ENCODE results near the gene TCN1.
A peak's percentile ranks its signal among the peaks of the same experiment; 100 is the strongest.
"Not testable (repeated sequence)": the region's sequence is repeated elsewhere in the genome, so short reads cannot be mapped to it uniquely, and the experiment has no call there.

The TCN1 gene

GRCh38 chr11:59845399-59845798, 20.9 kb downstream of the TCN1 start, which contains the start of gene CBLIF:
CBLIF (minus strand) TSS chr11:59845499; CDS start chr11:59845453, 46 bp downstream.
- Mint-ChIP-seq H3K4me3 (no peak within 1 kb of the TSS), H3K9me3 (ENCODE audit: low read depth) (no peaks in the 10 kb centered on the region), H3K36me3 (no peaks in the 10 kb centered on the region), H3K27me3 (no peaks in the 10 kb centered on the region), H3K27ac (no peak within 1 kb of the TSS), H3K4me1 (ENCODE audit: low read depth) (no peaks in the 10 kb centered on the region)

DNA sequence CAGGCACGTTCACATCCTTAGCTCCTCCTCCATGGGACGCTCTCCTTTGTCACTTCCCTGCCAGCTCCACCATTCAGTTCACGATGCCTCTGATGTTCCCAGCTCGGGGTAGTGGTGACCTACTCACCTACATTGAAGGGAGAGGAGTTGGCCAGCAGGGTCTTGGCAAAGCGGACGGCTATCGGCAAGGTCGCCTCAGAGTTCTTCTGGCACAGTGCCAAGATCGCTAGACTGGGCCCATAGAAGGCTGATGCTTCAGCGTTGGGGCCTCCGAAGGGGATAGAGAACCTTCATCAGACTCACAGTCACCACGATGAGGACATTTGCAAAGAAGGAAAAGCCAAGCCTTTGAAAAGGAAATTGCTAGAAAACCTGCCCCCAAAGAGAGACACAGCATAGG, 24.0 kb downstream of the TCN1 start:
- Mint-ChIP-seq H3K4me1 (ENCODE audit: low read depth) (no peaks in the 10 kb centered on the region), H3K36me3 (no peaks in the 10 kb centered on the region), H3K27ac (no peak overlapping the region), H3K9me3 (ENCODE audit: low read depth) (no peaks in the 10 kb centered on the region), H3K27me3 (no peaks in the 10 kb centered on the region), H3K4me3 (no peak overlapping the region)

DNA sequence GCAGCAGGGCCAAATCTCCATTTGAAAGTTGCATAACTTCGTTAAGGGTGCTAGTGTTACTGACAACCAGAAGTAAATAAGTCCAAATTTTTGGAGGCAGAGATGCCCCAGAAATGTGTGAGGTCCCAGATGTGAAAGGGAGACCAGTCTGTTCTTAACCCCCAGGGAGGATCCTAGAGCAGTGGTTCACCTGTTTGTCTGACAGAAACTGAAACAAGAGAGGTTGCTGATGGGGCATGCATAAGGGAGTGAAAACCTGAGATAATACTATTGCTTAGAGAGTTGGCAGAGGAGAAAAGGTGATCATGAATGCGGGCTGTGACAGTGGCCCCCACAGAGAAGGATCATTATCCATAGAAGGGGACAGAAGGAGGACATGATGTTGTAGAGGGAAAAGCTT, 24.8 kb downstream of the TCN1 start:
- Mint-ChIP-seq H3K4me1 (ENCODE audit: low read depth) (no peaks in the 10 kb centered on the region), H3K27me3 (peaks cover 2% of the 10 kb centered on the region), H3K4me3 (no peak overlapping the region), H3K9me3 (ENCODE audit: low read depth) (no peaks in the 10 kb centered on the region), H3K27ac (no peak overlapping the region), H3K36me3 (no peaks in the 10 kb centered on the region)

GRCh38 chr11:59839615-59840014, 26.7 kb downstream of the TCN1 start:
- Mint-ChIP-seq H3K27me3 (peaks cover 2% of the 10 kb centered on the region), H3K27ac (no peak overlapping the region), H3K4me3 (no peak overlapping the region), H3K36me3 (no peaks in the 10 kb centered on the region), H3K9me3 (ENCODE audit: low read depth) (no peaks in the 10 kb centered on the region), H3K4me1 (ENCODE audit: low read depth) (no peaks in the 10 kb centered on the region)

- no peak overlapping the region for H3K4me3 Mint-ChIP-seq
- H3K27me3 Mint-ChIP-seq = peaks cover 4% of the 10 kb centered on the region
- H3K9me3 Mint-ChIP-seq (ENCODE audit: low read depth) = no peaks in the 10 kb centered on the region
- no peaks in the 10 kb centered on the region for H3K4me1 Mint-ChIP-seq (ENCODE audit: low read depth)
- H3K27ac Mint-ChIP-seq = no peak overlapping the region
- H3K36me3 Mint-ChIP-seq = no peaks in the 10 kb centered on the region
Observed at GRCh38 chr11:59833602-59834001, 32.7 kb downstream of the TCN1 start.

DNA sequence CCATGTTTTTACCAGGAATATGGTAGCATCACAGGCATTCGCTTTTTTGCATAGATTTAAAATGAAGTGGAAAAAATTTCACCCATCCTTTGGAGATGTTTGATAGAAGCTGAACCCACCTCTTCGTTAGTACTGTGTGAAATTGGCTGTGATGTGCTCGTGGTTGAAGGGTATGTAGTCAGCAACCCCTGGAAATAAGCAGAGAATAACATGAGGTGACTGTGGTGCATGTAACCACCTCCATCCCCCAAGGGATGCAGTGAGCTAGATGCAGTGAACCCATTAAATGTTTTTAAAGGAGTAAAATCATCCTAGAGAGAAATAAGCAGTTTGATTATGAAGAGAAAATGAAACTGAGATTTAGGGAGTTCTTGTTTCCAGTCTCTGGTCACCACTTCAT, 36.9 kb downstream of the TCN1 start:
- Mint-ChIP-seq H3K9me3 (ENCODE audit: low read depth) (no peaks in the 10 kb centered on the region), H3K4me3 (no peak overlapping the region)

DNA sequence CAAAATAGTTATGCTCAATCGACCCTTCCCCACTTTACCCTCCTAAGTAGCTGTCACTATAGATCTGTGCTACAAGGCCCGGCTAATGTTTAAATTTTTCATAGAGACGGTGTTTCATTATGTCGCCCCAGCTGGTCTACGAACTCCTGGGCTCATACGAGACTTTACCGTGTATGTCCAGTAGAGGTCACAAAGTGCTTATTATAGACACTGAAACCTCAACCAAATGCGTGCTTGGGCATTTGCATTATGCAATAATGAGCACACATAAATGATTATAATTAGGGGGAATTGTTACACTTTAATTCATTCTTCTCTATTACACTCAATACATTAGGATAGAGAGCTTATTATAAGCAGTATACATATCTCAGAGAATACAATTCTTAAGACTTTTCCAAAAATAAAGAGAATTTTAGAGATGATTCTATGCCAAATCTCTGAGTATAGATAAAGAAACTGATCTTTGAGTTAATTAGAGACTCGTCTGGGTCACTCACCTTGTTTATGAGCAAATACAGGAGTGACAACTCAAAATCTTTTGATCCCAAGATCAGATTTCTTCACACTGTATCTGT, 43.2 kb downstream of the TCN1 start:
- Mint-ChIP-seq H3K4me1 (ENCODE audit: low read depth) (peaks cover 2% of the 10 kb centered on the region), H3K27me3 (no peaks in the 10 kb centered on the region), H3K4me3 (no peak overlapping the region), H3K36me3 (no peaks in the 10 kb centered on the region), H3K9me3 (ENCODE audit: low read depth) (no peaks in the 10 kb centered on the region), H3K27ac (no peak overlapping the region)

More for the DNA sequence above, 36.9 kb downstream of the TCN1 start:
- no peaks in the 10 kb centered on the region for H3K4me1 Mint-ChIP-seq (ENCODE audit: low read depth)
- peaks cover 2% of the 10 kb centered on the region for H3K27me3 Mint-ChIP-seq
- no peaks in the 10 kb centered on the region for H3K36me3 Mint-ChIP-seq
- H3K27ac Mint-ChIP-seq = no peak overlapping the region

DNA sequence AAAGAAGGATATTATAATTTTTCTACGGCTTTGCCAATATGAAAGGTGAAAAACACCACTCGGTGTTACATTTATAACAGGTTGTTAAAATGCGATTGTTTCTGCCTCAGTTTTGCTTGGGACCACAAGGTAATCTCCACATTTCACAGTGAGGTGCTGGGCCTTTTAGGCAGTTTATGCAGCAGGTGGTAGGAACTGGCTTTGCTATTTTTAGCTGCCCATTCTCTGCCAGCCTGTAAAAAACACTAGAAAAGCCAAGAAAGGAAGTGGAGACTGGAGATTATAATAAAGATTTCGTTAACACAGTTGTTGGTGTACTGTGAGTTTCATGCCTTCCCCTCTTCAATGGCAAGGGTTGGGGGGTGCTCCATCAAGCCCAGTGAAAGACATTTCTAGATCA, 47.7 kb downstream of the TCN1 start:
- no peaks in the 10 kb centered on the region for H3K9me3 Mint-ChIP-seq (ENCODE audit: low read depth)
- H3K36me3 Mint-ChIP-seq = no peaks in the 10 kb centered on the region
- no peaks in the 10 kb centered on the region for H3K27me3 Mint-ChIP-seq
- no peak overlapping the region for H3K4me3 Mint-ChIP-seq
- H3K4me1 Mint-ChIP-seq (ENCODE audit: low read depth) = peaks cover 6% of the 10 kb centered on the region
- H3K27ac Mint-ChIP-seq = no peak overlapping the region

GRCh38 chr11:59816434-59816833, 49.9 kb downstream of the TCN1 start:
- H3K4me3 Mint-ChIP-seq; H3K27ac Mint-ChIP-seq; H3K9me3 Mint-ChIP-seq (ENCODE audit: low read depth); H3K27me3 Mint-ChIP-seq; H3K4me1 Mint-ChIP-seq (ENCODE audit: low read depth); H3K36me3 Mint-ChIP-seq: not testable (repeated sequence)

DNA sequence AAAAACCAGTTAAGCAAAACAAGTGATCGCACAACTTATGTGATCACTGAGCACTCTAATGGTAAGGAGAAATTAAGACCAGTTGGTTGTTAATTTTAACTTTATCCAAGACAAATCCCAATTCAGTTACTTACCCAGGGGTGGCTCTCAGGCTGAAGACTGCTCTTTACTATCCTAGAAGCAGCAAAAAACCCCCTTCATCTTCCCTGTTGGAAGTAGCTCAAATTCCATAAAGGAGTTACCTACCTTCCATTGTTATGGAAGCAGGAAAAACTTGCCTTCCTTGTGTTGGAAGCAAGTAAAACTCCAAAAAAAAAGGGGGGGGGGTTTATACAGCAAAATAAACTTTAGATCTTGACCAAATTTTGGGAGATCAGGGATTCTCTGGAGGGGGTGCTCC, 50.5 kb downstream of the TCN1 start:
- Mint-ChIP-seq H3K27ac (no peak overlapping the region), H3K4me1 (ENCODE audit: low read depth) (peaks cover 14% of the 10 kb centered on the region), H3K36me3 (peaks cover 9% of the 10 kb centered on the region), H3K9me3 (ENCODE audit: low read depth) (no peaks in the 10 kb centered on the region), H3K27me3 (no peaks in the 10 kb centered on the region), H3K4me3 (no peak overlapping the region)

GRCh38 chr11:59814021-59814420, 52.3 kb downstream of the TCN1 start:
- Mint-ChIP-seq H3K9me3 (ENCODE audit: low read depth) (no peaks in the 10 kb centered on the region), H3K36me3 (peaks cover 9% of the 10 kb centered on the region), H3K4me3 (no peak overlapping the region), H3K4me1 (ENCODE audit: low read depth) (peaks cover 19% of the 10 kb centered on the region), H3K27ac (no peak overlapping the region), H3K27me3 (no peaks in the 10 kb centered on the region)

- no peaks in the 10 kb centered on the region for H3K9me3 Mint-ChIP-seq (ENCODE audit: low read depth)
- no peak overlapping the region for H3K27ac Mint-ChIP-seq
- peaks cover 22% of the 10 kb centered on the region for H3K4me1 Mint-ChIP-seq (ENCODE audit: low read depth)
- no peak overlapping the region for H3K4me3 Mint-ChIP-seq
- no peaks in the 10 kb centered on the region for H3K27me3 Mint-ChIP-seq
- peaks cover 9% of the 10 kb centered on the region for H3K36me3 Mint-ChIP-seq
Observed at GRCh38 chr11:59813364-59813763, 52.9 kb downstream of the TCN1 start.

GRCh38 chr11:59812220-59812619, 54.1 kb downstream of the TCN1 start:
- Mint-ChIP-seq H3K27ac (no peak overlapping the region), H3K4me1 (ENCODE audit: low read depth) (peaks cover 23% of the 10 kb centered on the region), H3K27me3 (no peaks in the 10 kb centered on the region), H3K4me3 (no peak overlapping the region), H3K36me3 (peaks cover 9% of the 10 kb centered on the region), H3K9me3 (ENCODE audit: low read depth) (no peaks in the 10 kb centered on the region)

GRCh38 chr11:59810911-59811259, 55.4 kb downstream of the TCN1 start:
- Mint-ChIP-seq H3K4me1 (ENCODE audit: low read depth) (peaks cover 23% of the 10 kb centered on the region), H3K9me3 (ENCODE audit: low read depth) (no peaks in the 10 kb centered on the region), H3K27me3 (no peaks in the 10 kb centered on the region), H3K4me3 (peak overlapping the region; percentile 94), H3K36me3 (peaks cover 9% of the 10 kb centered on the region), H3K27ac (peak overlapping the region; percentile 88)

GRCh38 chr11:59810189-59810910, 55.9 kb downstream of the TCN1 start, which contains the start of gene MRPL16:
MRPL16 (minus strand) TSS chr11:59810778; CDS start chr11:59810658, 120 bp downstream.
- Mint-ChIP-seq H3K27me3 (no peaks in the 10 kb centered on the region), H3K27ac (peak within 1 kb of the TSS; percentile 88)

More at GRCh38 chr11:59810189-59810910, 55.9 kb downstream of the TCN1 start, which contains the start of gene MRPL16:
- peaks cover 9% of the 10 kb centered on the region for H3K36me3 Mint-ChIP-seq
- peaks cover 23% of the 10 kb centered on the region for H3K4me1 Mint-ChIP-seq (ENCODE audit: low read depth)
- peak within 1 kb of the TSS; percentile 94 for H3K4me3 Mint-ChIP-seq
- no peaks in the 10 kb centered on the region for H3K9me3 Mint-ChIP-seq (ENCODE audit: low read depth)

Measured in activated naive CD8-positive, alpha-beta T cell (primary cell).